Measurements from ENCODE around the gene CHMP1A.

CHMP1A gene

DNA sequence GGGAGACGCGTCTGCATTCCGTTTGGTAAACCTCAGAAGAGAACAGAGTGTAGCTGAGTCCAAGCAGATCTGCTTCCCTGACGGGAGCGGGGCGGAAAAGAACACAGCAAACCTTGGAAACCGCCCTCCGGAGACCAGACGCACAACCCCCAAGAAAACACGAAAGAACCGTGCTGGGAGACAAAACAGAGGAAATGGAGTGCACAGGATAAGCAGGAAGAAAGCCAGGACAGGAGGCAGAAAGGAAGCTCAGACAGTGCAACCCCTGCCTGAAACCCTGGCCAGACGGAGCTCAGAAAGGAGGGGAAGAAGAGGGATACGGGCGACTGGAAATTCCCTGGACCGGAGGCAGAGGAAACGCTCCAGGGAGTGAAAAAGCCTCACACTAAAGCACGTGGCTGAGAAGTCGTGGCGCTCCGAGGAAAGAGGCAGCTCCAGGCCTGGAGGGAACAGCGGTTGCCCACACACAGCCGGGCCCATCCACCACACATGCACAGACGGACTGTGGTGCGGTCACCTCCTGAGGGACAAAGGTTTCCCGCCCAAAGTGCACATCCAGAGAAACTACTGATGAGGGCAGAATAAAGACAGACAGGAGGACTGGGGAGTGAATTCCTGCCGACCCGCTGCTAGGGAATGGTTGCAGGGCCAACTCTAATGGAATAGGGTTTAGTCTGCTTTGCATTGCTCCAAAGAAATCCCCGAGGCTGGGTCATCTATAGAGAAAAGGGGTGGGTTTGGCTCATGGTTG lies 33.8 kb downstream of the CHMP1A start:
- no peak for DNase-seq (ENCODE audit: low read depth)

DNA sequence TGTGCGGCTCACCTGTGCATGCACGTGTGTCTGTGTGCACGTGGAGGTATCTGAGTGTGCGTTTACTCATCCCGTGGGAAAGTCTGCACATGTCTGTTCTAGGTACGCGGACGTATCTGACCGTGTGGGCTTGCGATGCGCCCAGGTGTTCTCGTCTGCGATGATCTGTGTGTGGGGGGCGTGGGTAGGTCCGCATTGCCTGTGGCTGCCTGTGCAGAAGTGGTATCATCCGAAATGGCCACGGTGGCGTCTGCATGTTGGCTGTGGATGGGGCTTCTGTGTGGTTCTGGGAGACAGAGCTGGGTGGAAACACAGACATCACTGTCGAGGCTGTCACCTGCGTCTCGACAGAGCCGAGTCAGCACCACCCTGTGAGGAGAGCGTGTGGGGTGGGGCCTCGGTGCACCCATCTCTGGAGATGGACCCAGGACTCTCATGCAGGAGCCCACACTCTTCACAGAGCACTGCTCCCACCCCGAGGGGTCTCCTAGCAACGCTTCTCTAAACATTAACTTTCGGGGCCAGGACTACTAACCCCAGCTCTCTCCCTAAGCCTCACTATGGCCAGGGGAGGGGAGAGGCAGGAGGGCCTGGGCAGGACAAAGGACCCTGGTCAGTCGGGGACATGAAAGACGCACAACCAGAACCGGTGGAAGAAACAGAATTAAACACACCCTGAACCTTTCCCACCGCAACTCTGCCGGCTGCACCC lies 35.7 kb downstream of the CHMP1A start:
- DNase-seq (ENCODE audit: low read depth): no peak

- no peak for DNase-seq (ENCODE audit: low read depth)
These were observed 36.3 kb downstream of the CHMP1A start for GRCh38 chr16:89621136-89621697.

- no peak for DNase-seq (ENCODE audit: low read depth)
These were observed 37.1 kb downstream of the CHMP1A start for GRCh38 chr16:89620406-89620841.

GRCh38 chr16:89619840-89620239 lies 37.7 kb downstream of the CHMP1A start:
- no peak for DNase-seq (ENCODE audit: low read depth)

DNA sequence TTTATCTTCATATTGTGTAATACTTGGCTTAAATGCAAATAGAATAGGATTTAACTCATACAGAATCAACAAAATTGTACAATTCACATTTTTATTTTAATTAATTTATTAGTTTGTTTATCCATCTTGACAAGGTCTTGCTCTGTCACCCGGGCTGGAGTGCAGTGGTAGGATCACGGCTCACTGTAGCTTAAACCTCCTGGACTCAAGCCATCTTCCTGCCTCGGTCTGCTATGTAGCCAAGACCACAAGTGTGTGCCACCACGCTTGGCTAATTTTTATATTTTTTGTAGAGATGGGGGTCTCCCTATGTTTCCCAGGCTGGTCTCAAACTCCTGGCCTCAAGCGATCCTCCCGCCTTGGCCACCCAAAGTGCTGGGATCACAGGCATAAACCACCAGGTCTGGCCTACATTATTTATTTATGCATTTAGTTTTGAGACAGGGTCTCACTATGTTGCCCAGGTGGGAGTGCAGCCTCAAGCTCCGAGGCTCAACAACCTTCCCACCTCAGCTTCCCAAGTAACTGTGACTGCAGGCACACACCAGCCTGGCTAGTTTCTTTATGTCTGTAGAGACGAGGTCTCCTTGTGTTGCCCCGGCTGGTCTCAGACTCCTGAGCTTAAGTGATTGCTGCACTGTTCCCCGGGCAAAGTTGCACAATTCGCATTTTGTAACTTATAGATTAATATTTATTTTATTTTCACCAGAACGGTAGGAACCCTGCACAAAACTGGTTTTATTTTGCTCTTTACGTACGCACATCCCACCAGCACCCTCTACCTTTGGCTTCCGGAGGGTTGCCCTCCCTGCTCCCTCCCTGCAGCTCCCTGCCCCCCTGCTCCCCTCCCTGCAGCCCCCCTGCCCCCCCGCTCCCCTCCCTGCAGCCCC lies 39.2 kb downstream of the CHMP1A start:
- DNase-seq (ENCODE audit: low read depth): no peak

- no peak for DNase-seq (ENCODE audit: low read depth)
These were observed 40.5 kb downstream of the CHMP1A start for GRCh38 chr16:89617036-89617435.

DNA sequence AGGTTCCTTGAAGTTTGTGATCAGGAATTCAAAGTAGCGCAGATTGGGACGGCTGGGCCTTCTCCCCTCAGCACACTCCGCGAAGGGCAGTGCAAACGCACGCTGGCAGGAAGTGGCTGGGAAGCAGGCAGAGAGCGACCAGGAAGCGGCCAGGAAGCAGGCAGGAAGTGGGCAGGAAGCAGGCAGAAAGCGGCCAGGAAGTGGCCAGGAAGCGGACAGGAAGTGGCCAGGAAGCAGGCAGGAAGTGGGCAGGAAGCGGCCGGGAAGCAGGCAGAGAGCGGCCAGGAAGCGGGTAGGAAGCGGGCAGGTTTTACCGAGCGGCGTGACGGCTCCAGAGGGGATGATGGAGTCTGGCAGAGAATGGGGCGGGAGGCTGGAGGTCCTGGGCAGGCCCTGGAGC lies 40.9 kb downstream of the CHMP1A start:
- DNase-seq (ENCODE audit: low read depth): no peak

- no peak for DNase-seq (ENCODE audit: low read depth)
These were observed 41.9 kb downstream of the CHMP1A start for GRCh38 chr16:89615596-89616090.

DNA sequence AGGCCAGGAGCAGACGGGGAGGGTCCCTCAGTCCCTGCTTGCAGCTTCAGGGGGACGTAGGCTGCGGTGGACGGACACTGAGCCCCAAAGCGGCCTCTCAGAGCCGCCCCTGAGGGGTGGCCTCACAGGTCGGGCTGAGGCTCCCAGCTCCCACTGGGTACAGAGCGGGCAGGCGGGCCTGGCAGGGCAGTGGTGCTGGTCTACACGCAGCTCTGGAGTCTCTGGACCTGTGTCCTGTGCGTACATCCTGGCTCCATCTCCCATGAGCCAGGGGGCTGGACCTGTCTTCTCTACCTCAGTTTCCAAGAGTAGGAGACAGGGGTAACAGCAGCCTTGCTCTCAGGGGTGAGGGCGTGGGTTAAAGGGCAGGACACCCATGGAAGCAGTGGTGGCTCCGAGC lies 42.3 kb downstream of the CHMP1A start:
- DNase-seq (ENCODE audit: low read depth): no peak

DNA sequence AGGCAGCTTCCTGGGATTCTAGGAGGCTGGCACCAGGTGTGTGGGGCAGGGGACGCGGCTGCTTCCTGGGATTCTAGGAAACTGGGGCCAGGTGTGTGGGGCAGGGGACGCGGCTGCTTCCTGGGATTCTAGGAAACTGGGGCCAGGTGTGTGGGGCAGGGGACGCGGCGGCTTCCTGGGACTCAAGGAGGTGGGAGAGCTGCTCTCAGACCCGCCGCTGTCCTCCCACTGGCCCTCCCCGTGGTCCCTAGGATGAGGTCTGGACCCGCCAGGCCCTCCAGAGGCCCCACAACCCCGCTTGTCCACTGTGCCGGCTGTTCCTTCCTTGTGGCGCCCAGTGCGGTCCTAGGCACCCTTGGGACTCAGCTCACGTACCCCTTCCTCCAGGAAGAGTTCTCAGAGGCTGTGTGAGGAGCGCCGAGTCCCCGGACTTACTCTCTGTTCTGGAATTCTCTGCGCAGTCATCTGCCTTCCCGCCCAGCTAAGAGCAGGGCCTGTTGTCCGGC lies 43.5 kb downstream of the CHMP1A start:
- DNase-seq (ENCODE audit: low read depth): no peak

GRCh38 chr16:89613231-89613953 lies 44.1 kb downstream of the CHMP1A start, which contains the start of gene DPEP1:
Gene DPEP1 (plus strand): TSS chr16:89613642. CDS start chr16:89630411, 16,769 bp downstream.
- no peak for DNase-seq (ENCODE audit: low read depth)

- DNase-seq (ENCODE audit: low read depth): no peak
These were observed 44.9 kb downstream of the CHMP1A start for GRCh38 chr16:89612415-89613166.

- DNase-seq (ENCODE audit: low read depth): no peak
These were observed 47.4 kb downstream of the CHMP1A start for GRCh38 chr16:89610108-89610453.

DNA sequence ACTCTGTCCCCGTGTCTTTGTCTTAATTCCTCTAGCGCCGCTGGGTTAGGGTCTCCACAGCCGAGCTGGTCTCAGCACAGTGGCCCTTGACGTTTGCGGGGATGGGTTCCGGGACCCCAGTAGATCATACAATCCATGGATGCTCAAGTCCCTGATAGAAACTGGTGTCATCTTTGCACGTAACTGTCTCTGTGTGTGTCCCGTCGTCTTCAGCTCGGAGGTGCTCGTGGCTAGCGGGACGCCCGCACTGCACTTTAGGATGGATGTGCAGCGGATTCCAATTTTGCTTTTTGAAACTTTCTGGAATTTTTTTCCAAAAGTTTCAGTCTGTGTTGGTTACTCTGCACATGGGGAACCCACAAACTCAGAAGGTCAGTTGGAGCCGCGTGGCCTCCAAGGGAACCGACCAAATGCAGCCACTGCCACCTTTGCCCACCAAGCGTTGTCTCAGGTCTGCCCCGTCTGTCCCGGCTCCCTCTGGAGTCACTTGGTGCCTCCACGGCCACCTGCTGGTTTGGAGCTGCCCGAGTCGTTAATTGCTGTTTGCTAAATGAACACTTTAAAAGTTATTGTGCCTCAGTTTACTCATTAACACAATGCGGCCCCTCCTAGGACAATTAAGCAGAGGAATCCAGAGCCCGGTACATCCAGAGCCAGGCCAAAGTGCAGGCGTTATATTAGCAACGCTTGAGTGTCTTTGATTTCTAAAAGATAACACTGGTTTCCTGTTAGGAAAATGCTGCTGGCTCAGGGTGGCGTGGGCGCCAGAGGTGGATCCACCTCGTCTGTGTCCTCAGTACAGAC lies 49.4 kb downstream of the CHMP1A start:
- DNase-seq (ENCODE audit: low read depth): no peak

- no peak for DNase-seq (ENCODE audit: low read depth)
These were observed 50.1 kb downstream of the CHMP1A start for GRCh38 chr16:89607453-89607852.

DNA sequence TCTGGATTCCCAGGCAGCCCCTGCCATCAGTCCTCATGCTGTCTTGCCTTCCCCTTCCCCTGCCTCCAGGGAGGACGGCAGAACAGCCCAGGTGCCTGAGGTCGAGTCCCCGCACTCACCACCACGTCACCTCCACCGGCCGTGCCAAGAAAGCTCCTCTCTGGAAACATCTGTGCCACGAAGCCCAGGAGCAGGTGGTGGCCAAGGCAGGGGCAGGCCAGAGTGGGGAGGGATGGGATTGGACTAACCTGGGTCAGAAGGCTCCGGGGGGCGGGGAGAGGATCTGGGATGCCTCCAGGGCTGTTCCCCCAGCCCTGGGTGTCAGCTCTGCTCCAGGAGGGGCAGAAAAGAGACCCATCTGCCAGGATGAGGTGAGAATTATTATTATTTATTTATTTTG lies 51.5 kb downstream of the CHMP1A start:
- no peak for DNase-seq (ENCODE audit: low read depth)

DNA sequence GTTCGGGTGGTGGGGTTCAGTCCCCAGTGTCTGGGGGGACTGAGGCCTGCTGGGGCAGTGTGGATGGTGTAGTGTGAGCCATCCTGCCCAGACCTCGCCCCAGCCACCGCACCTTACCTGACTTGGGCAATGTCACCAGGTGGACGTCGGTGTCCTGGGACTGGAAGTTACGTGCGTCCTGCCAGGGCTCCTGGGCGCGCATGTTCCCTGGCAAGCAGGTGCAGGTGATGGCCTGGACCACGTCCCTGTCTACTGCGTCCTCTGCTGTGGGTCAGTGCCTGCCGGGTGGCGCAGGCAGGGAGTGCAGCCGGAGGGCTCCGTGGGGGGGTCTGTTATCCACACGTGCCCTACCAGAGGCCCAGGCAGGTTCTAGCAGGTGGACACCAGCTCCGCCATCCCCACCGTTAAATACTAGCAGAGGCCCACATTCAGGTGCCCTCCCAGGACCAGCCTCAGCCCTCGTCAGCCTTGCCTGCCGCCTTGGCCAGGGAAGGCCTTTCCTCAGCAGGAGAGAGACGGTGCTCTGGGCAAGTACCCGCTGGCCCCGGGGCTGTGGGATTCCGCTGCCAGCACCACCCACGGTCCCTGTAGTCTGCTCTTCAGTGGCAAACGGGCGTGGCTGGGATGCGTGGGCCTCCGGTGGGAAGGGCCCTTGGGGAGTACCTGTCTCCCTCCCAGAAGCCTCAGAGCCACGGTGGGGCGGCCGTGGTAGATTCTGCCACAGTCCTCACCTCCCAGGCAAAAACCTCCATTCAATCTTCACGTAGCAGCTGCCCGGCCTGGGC lies 52.1 kb downstream of the CHMP1A start:
- DNase-seq (ENCODE audit: low read depth): no peak

DNA sequence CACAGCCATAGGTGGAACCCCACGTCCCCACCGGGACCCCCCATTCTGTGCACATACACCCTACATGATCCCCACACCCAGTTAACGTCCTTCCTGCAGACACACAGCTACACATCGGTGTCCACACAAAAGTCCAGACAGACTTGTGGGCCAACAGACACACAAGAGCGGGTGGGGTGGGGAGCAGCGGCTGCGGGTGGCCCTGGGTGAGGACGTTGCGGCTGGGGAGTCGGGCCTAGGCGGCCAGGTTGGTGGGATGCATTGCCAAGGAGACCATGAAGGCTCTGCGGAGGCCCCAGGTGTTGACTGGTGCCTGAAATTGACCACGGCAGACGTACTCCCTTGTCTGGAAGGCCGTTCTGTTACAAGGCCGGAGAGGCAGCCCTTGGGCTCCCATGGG lies 52.7 kb downstream of the CHMP1A start:
- no peak for DNase-seq (ENCODE audit: low read depth)
